GM12878 (cell line): ENCODE results near the gene PRLH. TPM values are rescaled to one million over a fixed set of nuclear protein-coding genes. Genes with fewer than 3 reads are reported as not detected.

ENCODE experiments used
- ATAC-seq: fragments of 200-7000 bp; cut with Tn5 transposase; 3 replicates; pipeline ENCODE4 v1.9.1; 2020; ENCODE audit warnings: mild to moderate bottlenecking, moderate library complexity
- BruUV-seq: library from RNA; stranded (reverse); fragments of 400-500 nt; replicated peaks from 2 replicates; lab custom pipeline; 2021; lab: Mats Ljungman, UMichigan
- CTCF ChIA-PET: fragments of 300-600 bp; sonication (Branson Sonifier 250); formaldehyde crosslinking; extraction: SDS; loops from one replicate; lab custom pipeline; 2021; ENCODE audit warnings: inconsistent platforms; lab: Yijun Ruan, JAX
- POLR2A ChIA-PET: fragments of 350-600 bp; formaldehyde crosslinking; extraction: SDS; loops from one replicate; lab custom pipeline; 2021; ENCODE audit warnings: inconsistent platforms; lab: Charles Lee
- RAD21 ChIA-PET: fragments of 300-600 bp; sonication (Branson Sonifier 250); formaldehyde crosslinking; loops from one replicate; lab custom pipeline; 2023; ENCODE audit warnings: antibody characterized with exemption; ENCODE audit not compliant: unreplicated experiment; lab: Charles Lee
- SMC1A ChIA-PET: fragments of 300-600 bp; sonication (Branson Sonifier 250); formaldehyde crosslinking; loops from one replicate; lab custom pipeline; 2023; ENCODE audit not compliant: unreplicated experiment, uncharacterized antibody; lab: Charles Lee
- DNase-seq: peaks from one replicate; pipeline ENCODE4 v3.0.0-alpha.2; 2011; ENCODE audit warnings: low read depth, low spot score
- FAIRE-seq: peaks from 3 replicates; lab custom pipeline; 2011; peaks lifted over from hg19 to GRCh38; lab: Jason Lieb, UNC
- H2AFZ ChIP-seq: 2 replicates; pipeline ENCODE4 v1.6.0; 2011; ENCODE audit warnings: low read depth, low read length, control low read depth; ENCODE audit not compliant: control insufficient read depth
- H3K27ac ChIP-seq: 2 replicates; pipeline ENCODE4 v1.5.1; 2011; ENCODE audit warnings: control low read depth; ENCODE audit not compliant: control insufficient read depth, insufficient read depth
- H3K27me3 ChIP-seq, 2 experiments: replicated peaks in 1 of 2; 2 replicates each; pipeline versions ENCODE4 v1.6.0 to v1.6.1; 2011; ENCODE audit warnings: low read length in 1 of 2; ENCODE audit not compliant: control insufficient read depth in 2 of 2, insufficient read depth in 2 of 2
- H3K36me3 ChIP-seq, 2 experiments: 2 replicates each; pipeline ENCODE4 v1.5.1; 2011; ENCODE audit warnings: low read length in 1 of 2; ENCODE audit not compliant: control insufficient read depth in 2 of 2, insufficient read depth in 2 of 2
- H3K4me1 ChIP-seq: 2 replicates; pipeline ENCODE4 v1.6.1; 2011; ENCODE audit warnings: mild to moderate bottlenecking, low read length, moderate library complexity, mixed read lengths; ENCODE audit not compliant: control insufficient read depth, insufficient read depth
- H3K4me2 ChIP-seq: 2 replicates; pipeline ENCODE4 v1.6.0; 2011; ENCODE audit warnings: control low read depth; ENCODE audit not compliant: control insufficient read depth, insufficient read depth
- H3K4me3 ChIP-seq: fragments of 200-600 bp; sonication (generic); 2 replicates; pipeline ENCODE4 v1.5.1; 2016
- H3K79me2 ChIP-seq: 2 replicates; pipeline ENCODE4 v1.6.0; 2011; ENCODE audit warnings: low read length; ENCODE audit not compliant: control insufficient read depth, insufficient read depth
- H3K9ac ChIP-seq: 2 replicates; pipeline ENCODE4 v1.8.0; 2011; ENCODE audit warnings: low read length, control low read depth, mixed read lengths; ENCODE audit not compliant: control insufficient read depth, insufficient read depth
- H3K9me3 ChIP-seq: replicated peaks from 3 replicates; pipeline ENCODE4 v1.5.1; 2011; ENCODE audit warnings: mild to moderate bottlenecking, low read length; ENCODE audit not compliant: control insufficient read depth, insufficient read depth
- H4K20me1 ChIP-seq: 2 replicates; pipeline ENCODE4 v1.6.0; 2011; ENCODE audit not compliant: control insufficient read depth, insufficient read depth
- CEBPB ChIP-seq, 2 experiments: fragments of 150-350 bp in 1 of 2; IDR thresholded peaks; 2 replicates each; pipeline ENCODE4 v1.6.1; 2012 to 2014; ENCODE audit warnings: low read depth in 2 of 2, low read length in 2 of 2, borderline replicate concordance in 1 of 2, inconsistent platforms in 1 of 2
- CHD2 ChIP-seq: IDR thresholded peaks from 2 replicates; pipeline ENCODE4 v1.6.1; 2011; ENCODE audit warnings: low read depth, low read length, improper control_type of control experiment, borderline replicate concordance
- E4F1 ChIP-seq: fragments of 450-650 bp; IDR thresholded peaks from 2 replicates; pipeline ENCODE4 v1.6.1; 2018; ENCODE audit warnings: borderline replicate concordance, mild to moderate bottlenecking; ENCODE audit not compliant: partially characterized antibody
- PBX3 ChIP-seq: IDR thresholded peaks from 2 replicates; pipeline ENCODE4 v1.6.1; 2011; ENCODE audit warnings: mild to moderate bottlenecking, low read depth, low read length, moderate library complexity; ENCODE audit not compliant: insufficient replicate concordance
- RFX5 ChIP-seq: IDR thresholded peaks from 2 replicates; pipeline ENCODE4 v1.6.1; 2011; ENCODE audit warnings: low read depth, low read length, improper control_type of control experiment
- ZBTB33 ChIP-seq: fragments of 450-650 bp; IDR thresholded peaks from 2 replicates; pipeline ENCODE4 v1.6.1; 2017; ENCODE audit warnings: mild to moderate bottlenecking
- WGBS: methylation state at CpG from one replicate; pipeline ENCODE4 v1.1.6; 2016; ENCODE audit warnings: low lambda C conversion rate; ENCODE audit not compliant: insufficient replicate concordance, insufficient coverage; ENCODE audit errors: missing lambda C conversion rate; 5-methylcytosine and 5-hydroxymethylcytosine counted together
- in situ Hi-C: fragments of 300-500 bp; cut with MboI; formaldehyde crosslinking; loops from 9 replicates; pipeline ENCODE4 v1.14.3; 2018; ENCODE audit warnings: mixed read lengths
- intact Hi-C: fragments of 100-400 bp; cut with micrococcal nuclease; formaldehyde crosslinking; loops from one replicate; pipeline ENCODE4 v1.14.2; 2022; ENCODE audit not compliant: unreplicated experiment
- polyA plus RNA-seq, 11 experiments: library from polyadenylated mRNA; depleted of rRNA in 4 of 11; unstranded in 6 of 11; stranded (reverse) in 5 of 11; fragments of >200 nt; fragmentation: Nextera tagmentation in 4 of 11; fragmentation: Illumina TruSeq in 1 of 11; extraction: Ambion mirVana in 4 of 11; extraction: Trizol in 1 of 11; gene quantifications; 1 replicate in 1 of 11; 2 replicates in 10 of 11; pipeline versions ENCODE4 v1.2.1 to v1.2.3, GENCODE V29; 2011 to 2016; ENCODE audit warnings: inconsistent platforms in 2 of 11, missing spikeins in 2 of 11, low read depth in 1 of 11
- total RNA-seq, 4 experiments: library from RNA; depleted of rRNA in 3 of 4; stranded (reverse); fragments of >200 nt in 3 of 4; fragmentation: Illumina TruSeq in 1 of 4; extraction: Trizol in 1 of 4; gene quantifications; 2 replicates each; pipeline versions ENCODE4 v1.2.1 to v1.2.3, GENCODE V29; 2013 to 2021

Gene PRLH
- total and polyA plus RNA-seq, 10 of the 15 experiments (the other 5 are each of a cell fraction or from before 2014, with no cell fraction given): not detected

GRCh38 chr2:237542001-237542704 is 24.2 kb upstream of the PRLH start:
- intact Hi-C loops (no loop called here), in situ Hi-C loops (no loop called here)
- Histone ChIP-seq H4K20me1 (no peaks in the 10 kb centered on the region), H3K9ac (no peak overlapping the region), H3K36me3 (no peaks in the 10 kb centered on the region), H3K4me3 (no peak overlapping the region), H3K4me1 (peaks cover 6% of the 10 kb centered on the region; the same call in 1 of the 2 replicates), H3K79me2 (no peaks in the 10 kb centered on the region), H3K9me3 (no peaks in the 10 kb centered on the region), H3K4me2 (no peak overlapping the region), H2AFZ (no peak overlapping the region), H3K27me3 (peaks cover 0 to 3% of the 10 kb centered on the region in 2 experiments; a peak in 2 of 4 replicates), H3K27ac (no peak overlapping the region)
- DNase-seq: no peak
- no peak for ATAC-seq
- no TSS peak for BruUV-seq
- SMC1A ChIA-PET: interaction anchor here (1.1 to 3.5 kb wide), 4 partner anchors 9 to 30 kb away, joined by 5 to 16 read pairs (median 10); no protein-coding TSS in a partner anchor
- WGBS: 52% methylated on average over 18 of the region's 18 CpGs
- POLR2A ChIA-PET: interaction anchor here (1.4 to 2.5 kb wide), 2 partner anchors 9 to 14 kb away, joined by 4 to 11 read pairs; no protein-coding TSS in a partner anchor
- no peak for TF ChIP-seq PBX3
- no peak for TF ChIP-seq ZBTB33
- no peak for TF ChIP-seq CEBPB (IDR thresholded peaks at IDR 0.05; ENCODE audit: borderline replicate concordance in 1 of 2, low read depth in 2 of 2, low read length in 2 of 2)
- TF ChIP-seq E4F1: no peak
- no peak for TF ChIP-seq CHD2
- no peak for TF ChIP-seq RFX5
- CTCF ChIA-PET: interaction anchor here (0.8 to 2.8 kb wide), 3 partner anchors 11 to 29 kb away, joined by 3 to 18 read pairs (median 5); no protein-coding TSS in a partner anchor
- RAD21 ChIA-PET: interaction anchor here (0.7 to 2.8 kb wide), 4 partner anchors 12 to 30 kb away, joined by 3 to 13 read pairs (median 8); no protein-coding TSS in a partner anchor
- FAIRE-seq: no peak
